CD4-positive, alpha-beta T cell treated with Interleukin-15 for 1 hour (primary cell): ENCODE data around the gene FAM50A.
A peak's percentile ranks its signal among the peaks of the same experiment; 100 is the strongest.
"Not testable (repeated sequence)": the region's sequence is repeated elsewhere in the genome, so short reads cannot be mapped to it uniquely, and the experiment has no call there.

Experiments used
- DNase-seq: peaks from one replicate; pipeline ENCODE4 v3.0.0-alpha.2; 2020

FAM50A gene

GRCh38 chrX:154443992-154444754 lies at the start of gene FAM50A:
Gene FAM50A, plus strand, starts transcription at chrX:154444141. Its CDS starts 95 bp downstream, at chrX:154444236.
- peak; percentile 78 for DNase-seq

- not testable (repeated sequence) for DNase-seq
Measured at GRCh38 chrX:154396363-154396762, 47.6 kb upstream of the FAM50A start.

- peak; percentile 74 for DNase-seq
Measured at GRCh38 chrX:154396973-154397887, 46.7 kb upstream of the FAM50A start.

GRCh38 chrX:154397888-154398667 lies 45.9 kb upstream of the FAM50A start, which contains the start of gene RPL10:
Gene RPL10, plus strand, starts transcription at chrX:154398377. Its CDS starts 143 bp downstream, at chrX:154398520.
- peak; percentile 97 for DNase-seq

- peak; percentile 86 for DNase-seq
Measured at GRCh38 chrX:154398668-154399526, 45.0 kb upstream of the FAM50A start.

- DNase-seq: no peak
Measured at GRCh38 chrX:154399527-154400368, 44.2 kb upstream of the FAM50A start.

- not testable (repeated sequence) for DNase-seq
Measured at GRCh38 chrX:154400369-154400817, 43.5 kb upstream of the FAM50A start.

- no peak for DNase-seq
Measured at GRCh38 chrX:154401045-154401799, 42.7 kb upstream of the FAM50A start.

- DNase-seq: no peak
Measured at GRCh38 chrX:154401918-154402621, 41.9 kb upstream of the FAM50A start.

GRCh38 chrX:154402622-154403127 lies 41.3 kb upstream of the FAM50A start:
- no peak for DNase-seq

GRCh38 chrX:154403192-154403591 lies 40.7 kb upstream of the FAM50A start:
- no peak for DNase-seq

- DNase-seq: no peak
Measured at GRCh38 chrX:154403858-154404257, 40.1 kb upstream of the FAM50A start.

GRCh38 chrX:154404625-154405192 lies 39.2 kb upstream of the FAM50A start:
- no peak for DNase-seq

GRCh38 chrX:154408659-154409221 lies 35.2 kb upstream of the FAM50A start:
- no peak for DNase-seq

GRCh38 chrX:154409222-154409871 lies 34.6 kb upstream of the FAM50A start, which contains the start of gene DNASE1L1:
Gene DNASE1L1, minus strand, starts transcription at chrX:154409254. Its CDS starts 3,686 bp downstream, at chrX:154405568.
- peak; percentile 83 for DNase-seq

GRCh38 chrX:154411981-154412340 lies 32.0 kb upstream of the FAM50A start:
- DNase-seq: peak; percentile 58

- DNase-seq: peak; percentile 54
Measured at GRCh38 chrX:154412468-154412867, 31.5 kb upstream of the FAM50A start.

GRCh38 chrX:154413142-154413541 lies 30.8 kb upstream of the FAM50A start:
- DNase-seq: no peak
